Fibroblast of peridontal ligament (primary cell): Measurements from ENCODE around the gene ANXA11.

Source experiments
- DNase-seq: peaks from one replicate; pipeline ENCODE4 v3.0.0-alpha.2; 2010; ENCODE audit errors: extremely low read depth

The ANXA11 gene

DNA sequence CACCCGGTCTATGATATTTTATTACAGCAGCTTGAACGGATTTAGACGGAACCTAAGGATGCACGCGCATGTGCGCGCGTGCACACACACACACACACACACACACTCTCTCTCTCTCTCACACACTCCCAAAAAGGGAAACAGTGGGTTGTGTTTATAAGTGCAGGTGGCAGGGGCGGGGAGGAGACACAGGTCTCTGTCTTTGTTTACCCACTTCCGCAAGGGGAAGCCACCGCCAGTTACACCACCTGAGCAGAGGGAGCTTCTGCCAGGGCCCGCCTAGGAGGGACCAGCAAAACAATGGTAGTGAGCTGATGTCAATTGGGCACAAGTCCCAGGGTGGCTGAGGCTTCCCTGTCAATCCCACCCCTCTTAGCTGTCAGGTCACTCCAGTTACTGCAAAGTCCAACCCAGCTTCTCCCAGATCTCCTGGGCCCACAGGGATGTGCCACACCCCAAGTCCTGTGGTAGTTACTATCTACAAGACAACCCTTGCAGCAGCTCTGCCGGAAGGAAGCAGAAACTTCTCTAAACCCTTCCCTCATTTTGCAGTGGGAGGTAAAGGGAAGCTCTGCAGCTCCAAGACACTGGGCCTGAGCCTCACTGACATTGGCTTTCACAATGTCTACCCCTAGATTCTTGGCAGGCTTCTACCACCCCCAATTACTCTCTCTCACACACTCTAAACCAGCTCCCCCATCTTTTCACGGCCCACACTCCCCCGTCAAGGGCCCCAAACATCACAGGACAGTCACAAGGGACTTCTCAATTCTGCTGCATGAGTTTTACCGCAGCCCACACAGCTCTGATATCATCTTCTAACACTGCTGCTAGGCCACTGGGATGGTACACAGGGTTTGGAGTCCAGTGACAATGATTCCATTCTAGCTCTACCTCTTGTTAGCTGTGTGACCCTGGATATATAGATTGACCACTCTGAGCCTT is 17.6 kb downstream of the ANXA11 start:
- peak; percentile 16 for DNase-seq

DNA sequence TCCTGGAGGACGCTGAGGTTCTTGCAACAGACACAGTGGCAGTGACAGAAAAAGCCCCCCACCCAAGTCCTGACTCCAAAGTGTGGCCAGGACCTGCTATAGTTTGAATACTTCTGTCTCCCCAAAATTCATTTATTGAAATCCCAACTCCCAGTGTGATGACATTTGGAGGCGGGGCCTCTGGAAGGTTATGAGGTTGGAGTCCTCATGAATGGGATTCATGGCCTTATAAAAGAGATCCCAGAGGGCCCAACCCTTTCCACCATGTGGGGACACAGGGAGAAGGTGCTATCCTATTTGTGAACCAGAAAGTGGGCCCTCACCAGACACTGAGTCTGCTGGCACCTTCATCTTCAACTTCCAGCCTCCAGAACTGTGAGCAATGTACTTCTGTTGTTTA is 18.3 kb downstream of the ANXA11 start:
- no peak for DNase-seq

DNA sequence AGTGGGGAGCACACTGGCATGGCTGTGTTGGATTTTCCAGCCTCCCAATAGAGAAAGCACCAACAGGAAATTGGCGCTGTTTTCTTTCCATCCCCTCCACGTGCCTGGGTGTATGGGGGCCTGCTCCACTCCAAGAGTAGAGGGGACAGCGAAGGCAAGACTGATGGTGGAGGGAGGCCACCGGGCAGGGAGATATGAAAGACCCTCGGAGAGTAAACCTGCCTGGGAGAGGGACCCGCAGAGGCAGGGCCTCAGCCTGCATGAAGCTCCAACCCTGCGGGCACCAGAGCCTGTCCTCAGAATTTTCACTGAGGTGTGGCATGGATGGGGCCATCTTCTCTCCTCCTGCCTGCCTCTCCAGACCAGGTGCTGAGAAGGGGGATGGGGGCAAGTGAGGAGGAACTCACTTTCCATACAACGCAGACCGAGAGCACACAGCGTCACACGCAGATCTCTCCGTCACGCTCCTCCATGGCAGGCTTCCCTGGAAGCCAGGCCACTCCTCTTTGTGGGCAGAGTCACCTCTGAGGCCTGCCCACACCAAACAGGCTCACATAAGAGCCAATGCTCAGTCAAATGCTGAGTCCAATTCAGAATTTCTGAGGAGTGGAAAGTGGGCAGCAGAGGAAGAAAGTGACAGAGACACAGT is 18.8 kb downstream of the ANXA11 start:
- no peak for DNase-seq

DNA sequence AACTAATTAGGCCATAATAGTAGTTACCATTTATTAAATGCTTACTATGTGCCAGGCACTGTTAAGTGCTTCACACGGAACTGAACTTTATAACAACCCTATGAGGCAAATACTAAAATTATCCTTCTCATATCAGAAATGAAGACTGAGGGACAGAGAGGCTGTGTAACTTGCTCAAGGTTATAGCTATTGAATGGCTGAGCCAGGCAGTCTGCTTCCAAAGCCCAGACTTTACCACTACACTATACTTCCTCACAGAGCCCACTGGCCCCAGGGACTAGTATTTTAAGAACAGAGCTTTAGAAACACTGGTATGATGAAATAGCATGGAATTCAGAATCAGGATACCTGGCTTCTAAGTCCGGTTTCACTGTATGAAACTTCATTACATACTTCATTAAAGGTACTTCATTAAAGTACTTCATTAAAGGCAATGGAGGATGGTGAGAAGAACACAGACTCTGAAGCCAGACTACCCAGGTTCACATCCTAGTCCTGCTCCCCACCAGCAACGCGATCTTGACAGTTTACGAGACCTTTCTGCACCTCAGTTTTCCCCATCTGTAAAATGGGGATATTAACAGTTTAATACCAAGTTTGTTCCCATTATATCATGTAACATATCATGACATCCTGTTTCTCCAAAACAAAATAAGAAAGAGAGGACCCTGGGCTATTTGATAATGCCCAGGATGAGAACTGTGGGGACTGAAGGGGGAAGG is 19.6 kb downstream of the ANXA11 start:
- no peak for DNase-seq

DNA sequence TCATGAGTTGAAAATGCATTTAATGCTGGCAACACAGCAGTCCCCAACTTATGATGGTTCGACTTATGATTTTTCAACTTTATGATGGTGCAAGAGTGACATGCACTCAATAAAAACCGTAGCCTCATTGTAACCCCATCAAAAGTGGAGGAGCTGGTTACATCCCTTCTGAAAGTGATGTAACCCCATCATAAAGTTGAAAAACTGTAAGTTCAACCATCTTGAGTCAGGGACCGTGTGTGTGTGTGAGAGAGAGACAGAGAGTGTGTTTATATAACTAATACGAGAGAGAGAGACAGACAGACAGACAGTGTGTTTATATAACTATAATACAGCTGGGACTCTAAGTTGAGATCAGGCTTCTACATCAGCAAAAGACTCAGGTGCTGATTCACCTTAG is 21.0 kb downstream of the ANXA11 start:
- no peak for DNase-seq

DNA sequence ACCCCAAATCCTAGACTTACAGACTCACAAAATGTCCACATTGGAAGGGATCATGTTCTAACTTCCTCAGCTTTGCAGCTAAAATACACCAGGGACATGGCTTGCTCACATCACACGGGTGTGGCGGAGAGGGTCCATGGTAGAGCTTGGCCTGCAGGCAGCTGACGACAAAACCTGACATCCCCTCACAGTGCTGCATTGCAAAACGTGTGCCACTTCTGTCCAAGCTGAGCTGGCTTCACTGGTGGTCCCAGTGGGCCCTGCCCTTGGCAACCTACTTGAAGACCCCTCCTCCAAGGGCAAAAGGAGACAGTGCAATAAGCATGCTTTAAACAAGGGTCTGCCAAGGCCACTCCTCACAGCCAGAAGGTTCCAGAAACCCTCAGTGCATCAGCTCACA is 21.9 kb downstream of the ANXA11 start:
- DNase-seq: no peak

DNA sequence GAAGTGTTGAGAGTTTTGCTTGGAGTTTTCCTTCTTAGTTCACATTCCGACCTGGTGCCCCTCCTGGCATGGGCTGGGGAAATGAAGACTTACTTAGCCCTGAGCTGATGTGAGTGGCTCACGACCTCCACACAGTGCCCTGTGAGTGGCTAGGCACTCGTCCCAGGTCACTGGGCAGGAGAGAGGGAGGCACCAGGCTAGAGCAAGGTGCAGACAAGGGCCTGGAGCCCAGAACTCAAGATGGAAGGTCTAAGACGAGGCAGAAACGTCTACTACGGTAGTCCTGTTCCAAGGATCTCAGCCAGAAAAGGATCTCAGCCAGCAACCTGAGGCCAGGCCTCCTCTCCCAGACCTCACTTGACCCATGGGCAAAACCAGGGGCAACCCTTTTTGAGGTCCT is 22.4 kb downstream of the ANXA11 start:
- no peak for DNase-seq

DNA sequence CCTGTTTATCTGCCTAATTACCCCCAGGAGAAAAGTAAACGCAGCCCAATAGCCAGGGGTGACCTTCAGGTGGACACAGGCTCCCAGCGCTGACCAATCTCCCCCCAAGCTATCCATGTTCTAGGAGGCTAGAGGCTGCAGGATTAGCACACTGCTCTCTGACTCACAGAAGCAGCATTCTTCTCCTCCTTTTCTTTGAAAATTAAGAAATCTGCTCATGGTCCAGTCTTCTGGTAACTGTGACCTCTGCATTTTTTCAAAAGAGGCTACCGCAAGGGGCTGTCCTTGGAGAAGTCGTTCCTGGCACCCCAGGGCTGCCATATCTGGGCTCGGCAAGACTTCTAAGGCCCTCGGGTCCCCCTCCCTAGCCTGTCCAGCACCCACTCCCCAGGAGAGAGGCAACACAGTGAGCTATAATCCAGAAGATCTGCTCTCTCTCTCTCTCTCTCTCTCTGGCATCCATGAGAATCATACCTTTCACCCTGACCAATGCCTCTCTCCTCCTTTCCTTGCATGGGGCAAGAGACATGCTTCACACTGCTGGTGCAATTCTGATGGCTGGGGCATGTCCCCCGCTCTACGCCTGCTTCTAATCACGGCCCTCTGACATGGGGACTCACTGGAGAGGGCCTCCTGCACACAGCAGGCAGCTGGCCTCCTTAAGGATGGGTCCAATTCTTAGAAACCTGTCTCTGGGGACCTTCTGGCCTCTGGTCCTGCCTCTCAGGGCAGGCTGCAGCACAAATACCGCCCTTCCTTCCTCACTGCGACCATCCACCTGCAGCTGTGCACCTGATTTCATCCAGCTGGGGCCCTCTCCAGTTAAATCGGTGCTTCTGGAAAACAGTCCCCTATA is 27.3 kb downstream of the ANXA11 start:
- peak; percentile 24 for DNase-seq

DNA sequence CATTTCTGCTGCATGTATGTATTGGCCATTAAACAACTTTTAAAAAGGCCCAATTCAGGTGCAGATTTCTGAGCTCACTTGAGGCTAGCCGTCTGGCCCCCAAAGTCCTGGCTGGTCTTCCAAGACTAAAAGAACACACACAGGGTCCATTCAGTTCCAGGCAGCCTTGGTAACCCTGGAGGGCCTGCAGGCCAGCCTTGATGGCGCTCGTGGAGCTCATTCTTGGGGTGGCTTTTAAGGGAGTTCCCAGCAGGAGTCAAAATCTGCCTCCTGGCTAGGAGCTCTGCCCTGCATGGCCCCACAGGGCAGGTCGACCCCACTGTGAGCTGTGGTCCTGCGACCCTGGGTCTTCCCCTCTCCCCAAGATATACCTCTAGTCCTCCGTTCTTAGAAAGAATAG is 28.8 kb downstream of the ANXA11 start:
- no peak for DNase-seq

DNA sequence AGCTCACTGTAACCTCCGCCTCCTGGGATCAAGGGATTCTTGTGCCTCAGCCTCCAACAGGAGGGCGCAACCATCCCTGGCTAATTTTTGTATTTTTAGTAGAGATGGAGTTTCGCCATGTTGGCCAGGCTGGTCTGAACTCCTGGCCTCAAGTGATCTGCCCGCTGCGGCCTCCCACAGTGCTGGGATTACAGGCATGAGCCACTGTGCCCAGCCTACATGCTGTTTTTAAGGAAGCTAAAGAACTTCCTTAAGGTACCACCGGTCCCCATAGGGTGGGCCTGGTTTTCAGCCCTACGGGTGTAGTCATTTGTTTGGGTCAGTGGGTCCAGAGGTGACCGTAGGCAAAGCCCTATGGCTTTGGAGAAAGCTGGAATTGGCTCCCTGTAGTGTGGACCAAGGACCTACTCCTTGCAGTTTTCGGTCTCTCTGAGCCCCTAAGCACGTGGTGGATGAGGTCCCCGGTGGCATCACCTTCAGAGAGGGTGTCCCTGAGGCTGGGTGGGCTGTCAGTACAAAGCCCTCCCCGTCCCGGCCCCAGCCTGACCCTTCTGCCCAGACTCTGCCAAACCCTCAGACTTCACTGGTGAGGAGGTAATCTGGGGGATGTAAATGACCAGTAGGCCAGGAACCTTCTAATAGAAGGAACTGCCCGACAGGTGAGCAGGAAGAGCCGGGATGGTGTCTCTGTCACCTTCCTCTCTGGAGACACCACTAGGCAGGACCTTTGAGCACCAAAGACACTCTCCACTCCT is 30.5 kb downstream of the ANXA11 start:
- no peak for DNase-seq

DNA sequence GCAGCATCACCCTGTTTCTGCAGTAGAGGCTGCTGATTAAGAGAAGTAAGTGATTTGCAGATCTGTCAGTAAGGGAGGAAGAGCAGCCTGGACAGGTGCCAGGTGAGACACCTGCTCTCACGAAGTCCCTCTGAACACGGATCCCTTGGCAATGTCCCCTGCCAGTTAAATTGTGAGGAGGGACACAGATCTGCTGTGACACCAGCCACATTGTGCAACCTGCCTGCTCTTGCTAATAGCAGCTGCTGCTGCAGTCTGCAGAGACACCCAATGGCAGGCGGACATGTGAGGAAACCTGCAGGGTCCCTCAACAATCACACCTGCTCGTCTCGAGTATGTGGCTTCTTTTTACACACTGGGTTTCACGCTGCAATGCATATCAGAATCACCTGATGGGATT is 31.9 kb downstream of the ANXA11 start:
- no peak for DNase-seq

DNA sequence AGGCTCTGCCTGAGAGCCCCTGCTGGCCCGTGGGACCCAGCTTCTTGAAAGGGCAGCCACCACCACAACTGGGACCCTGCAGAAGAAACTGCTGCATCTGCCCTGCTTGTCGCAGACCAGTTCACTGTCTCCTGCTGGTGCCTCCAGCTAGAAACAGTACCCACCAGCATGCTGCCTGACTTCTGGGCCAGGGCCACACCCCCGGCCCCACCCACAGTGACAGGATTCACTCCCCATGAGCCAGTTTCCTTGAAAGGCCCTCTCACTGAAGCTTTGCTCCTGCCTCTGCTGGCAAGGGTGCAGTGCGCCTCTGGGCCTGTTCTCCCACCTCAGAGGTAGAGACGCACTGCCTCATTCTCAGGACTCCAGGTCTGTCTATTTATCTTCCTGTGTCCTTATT is 32.4 kb downstream of the ANXA11 start:
- DNase-seq: no peak

DNA sequence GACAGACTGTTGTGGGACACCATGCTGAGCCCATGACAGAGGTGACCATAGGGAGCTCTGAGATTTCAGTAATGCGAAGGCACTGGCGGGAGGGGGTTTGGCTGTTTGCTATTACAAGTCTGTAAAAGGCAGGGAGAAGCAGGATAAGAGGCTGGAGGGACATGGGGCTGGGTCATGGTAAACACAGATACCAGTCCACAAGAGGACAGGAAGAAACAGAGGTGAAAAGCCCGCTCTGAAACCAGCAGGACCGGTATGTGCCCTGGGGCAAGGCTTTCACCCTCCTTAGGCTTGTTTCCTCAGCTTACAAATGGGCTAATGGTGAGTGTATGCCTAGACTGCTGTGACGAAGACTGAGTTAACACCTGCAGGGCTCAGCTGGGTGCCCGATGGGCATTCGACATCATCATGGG is 34.1 kb downstream of the ANXA11 start:
- DNase-seq: no peak

DNA sequence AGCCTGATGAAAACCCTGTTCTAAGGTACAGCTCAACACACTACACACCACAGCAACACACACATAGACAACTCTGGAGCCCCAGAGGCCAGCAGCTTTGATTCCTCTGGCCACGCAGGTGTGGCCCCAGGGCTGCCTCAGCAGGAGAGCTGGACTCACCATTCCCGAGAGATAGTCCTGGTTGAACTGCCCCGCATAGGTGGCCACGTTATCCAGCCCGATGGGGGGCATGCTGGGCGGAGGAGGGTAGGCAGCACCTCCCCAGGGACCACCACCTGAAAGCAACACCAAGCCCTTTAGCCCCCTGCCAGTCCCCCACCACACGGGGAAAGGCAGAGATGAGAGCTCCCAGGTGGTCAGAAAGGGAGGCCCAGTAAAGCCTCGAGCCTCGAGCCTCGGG is 34.7 kb downstream of the ANXA11 start:
- DNase-seq: no peak

DNA sequence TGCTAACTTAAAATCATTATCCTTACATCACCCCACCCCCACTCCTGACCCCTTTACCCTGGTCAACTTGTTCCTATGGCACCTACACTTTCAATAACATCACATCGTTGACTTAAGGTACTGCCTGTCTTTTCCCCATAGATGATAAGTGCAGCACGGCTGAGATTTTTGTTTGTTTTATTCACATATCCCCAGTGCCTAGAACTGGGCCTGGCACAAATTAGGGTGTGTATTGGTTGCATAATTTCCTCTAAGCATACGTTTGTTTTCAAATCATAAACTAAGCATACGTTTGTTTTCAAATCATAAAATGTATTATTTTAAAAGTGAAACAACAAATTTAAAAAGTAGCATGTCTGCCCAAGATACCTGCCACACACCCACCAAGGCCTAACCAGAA is 35.3 kb downstream of the ANXA11 start:
- DNase-seq: no peak

DNA sequence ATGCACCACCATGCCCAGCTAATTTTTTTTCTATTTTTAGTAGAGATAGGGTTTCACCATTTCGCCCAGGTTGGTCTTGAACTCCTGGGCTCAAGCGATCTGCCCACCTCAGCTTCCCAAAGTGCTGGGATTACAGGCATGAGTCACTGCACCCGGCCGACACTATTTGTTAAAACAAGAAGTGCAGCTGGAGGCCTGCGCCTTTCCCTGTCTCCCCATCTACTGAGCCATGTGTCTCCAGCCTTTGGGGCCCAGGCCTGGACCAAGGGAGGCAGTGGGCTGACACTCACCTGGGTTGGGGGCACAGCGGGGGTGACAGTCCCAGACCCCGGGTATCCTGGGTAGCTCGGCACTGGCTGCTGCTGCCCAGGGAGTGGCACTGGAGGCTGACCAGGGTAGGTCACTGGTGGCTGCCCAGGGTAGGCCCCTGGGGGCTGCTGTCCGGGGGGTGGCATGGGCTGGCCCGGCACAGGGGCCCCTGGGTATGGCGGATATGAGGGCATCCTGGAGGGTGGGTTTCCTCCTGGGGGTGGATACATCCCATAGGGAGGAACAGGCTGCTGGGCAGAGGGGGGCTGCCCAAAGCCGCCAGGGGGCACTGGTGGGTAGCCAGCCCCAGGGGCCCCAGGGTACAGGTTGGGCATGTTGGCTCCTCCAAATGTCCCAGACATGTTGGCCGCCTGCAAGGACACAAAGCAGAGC is 36.5 kb downstream of the ANXA11 start:
- no peak for DNase-seq

DNA sequence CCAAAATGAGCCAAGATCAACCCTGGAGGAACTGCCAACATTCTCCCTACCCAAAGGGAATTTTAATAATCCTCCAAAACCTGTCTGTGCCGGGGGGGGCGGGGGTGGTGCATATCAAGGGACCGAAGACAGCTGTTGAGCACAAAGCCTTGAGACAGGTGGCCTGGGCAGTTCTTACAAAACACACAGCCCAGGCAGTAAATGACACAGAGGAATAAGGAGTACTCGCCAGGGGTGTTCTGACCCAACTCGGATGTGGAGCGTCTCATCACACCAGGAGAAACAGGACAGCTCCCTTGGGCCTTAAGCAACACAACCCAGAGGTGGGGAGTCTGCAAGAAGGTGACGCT is 37.2 kb downstream of the ANXA11 start:
- DNase-seq: no peak

DNA sequence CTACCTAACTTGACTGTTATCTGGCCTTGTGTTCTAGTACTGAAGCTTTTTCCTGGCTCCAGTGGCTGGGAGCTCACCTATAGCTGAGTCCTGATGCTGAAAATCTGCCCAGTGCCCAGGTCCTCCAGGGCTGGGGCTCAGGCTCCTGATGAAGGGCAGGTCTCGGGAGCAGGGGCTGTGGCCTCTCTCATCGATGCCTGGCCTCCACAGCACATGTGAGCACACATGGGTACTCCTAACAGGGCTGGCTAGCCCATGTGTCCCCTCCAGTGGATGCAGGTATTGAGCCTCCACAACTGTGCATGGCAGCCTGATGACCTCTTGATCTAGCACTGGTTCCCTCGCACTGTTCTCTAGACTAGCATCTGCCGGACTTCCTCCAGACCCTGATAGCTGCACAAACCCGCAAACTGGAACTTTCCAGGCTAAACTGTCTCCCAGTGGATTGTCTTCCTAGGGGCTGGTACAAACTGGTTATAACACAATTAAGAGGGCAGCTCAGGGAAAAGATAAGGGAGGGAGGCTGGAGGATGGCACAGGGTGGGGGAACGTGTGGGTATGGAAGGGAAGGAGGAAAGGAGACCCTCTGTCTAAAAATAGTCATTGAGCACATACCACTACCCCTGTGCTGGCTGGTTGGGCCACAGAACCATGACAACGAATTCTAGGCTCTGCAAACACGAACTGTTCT is 37.7 kb downstream of the ANXA11 start:
- no peak for DNase-seq

DNA sequence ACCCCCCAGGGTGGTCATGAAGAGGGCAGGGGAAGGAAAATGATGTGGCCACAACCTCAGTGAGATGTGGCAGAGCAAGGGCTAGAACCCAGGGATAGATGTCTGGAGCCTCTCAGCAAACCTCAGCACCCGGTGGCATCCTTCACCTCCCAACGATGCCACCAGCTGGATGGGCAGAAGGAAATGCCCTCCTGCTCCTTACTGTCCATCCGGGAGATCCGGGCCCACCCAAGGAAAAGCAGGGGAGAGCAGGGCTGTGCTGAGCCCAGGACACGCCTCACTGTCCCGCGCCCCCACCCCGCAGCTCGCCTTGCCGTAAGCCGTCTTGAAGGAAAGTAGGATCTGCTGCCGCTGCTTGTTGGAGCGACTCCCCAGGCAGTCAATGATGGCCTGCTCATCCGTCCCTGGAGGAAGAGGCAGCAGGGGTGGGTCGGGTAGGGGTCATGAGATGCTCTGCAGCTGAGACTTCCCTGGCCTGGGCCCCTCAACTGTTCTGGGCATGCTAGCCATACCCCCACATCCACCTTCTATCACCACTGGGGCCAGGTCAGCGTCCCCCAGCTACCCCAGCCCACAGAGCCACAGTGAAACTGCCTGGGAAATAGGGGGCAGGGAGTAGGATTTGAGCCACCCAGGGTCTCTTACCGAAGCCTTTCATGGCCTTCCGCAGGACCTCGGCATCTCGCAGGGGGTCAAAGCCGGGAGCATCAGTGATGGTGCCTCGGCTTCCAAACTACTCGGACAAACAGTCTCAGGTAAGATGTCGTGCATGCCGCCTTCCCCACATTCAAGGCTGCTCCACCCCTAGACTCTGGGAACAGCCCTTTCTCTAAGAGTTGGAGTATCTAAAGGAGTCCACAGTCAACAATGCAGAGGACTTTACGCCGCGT is 38.5 kb downstream of the ANXA11 start:
- DNase-seq: no peak
